HG02884 (cell line): Measurements from ENCODE around the gene BBLN.

Source experiments
- ATAC-seq: cut with Tn5 transposase; IDR thresholded peaks from one replicate; pipeline ENCODE4 v1.9.1; 2021; ENCODE audit warnings: mild to moderate bottlenecking, moderate library complexity; ENCODE audit not compliant: unreplicated experiment

Gene BBLN

DNA sequence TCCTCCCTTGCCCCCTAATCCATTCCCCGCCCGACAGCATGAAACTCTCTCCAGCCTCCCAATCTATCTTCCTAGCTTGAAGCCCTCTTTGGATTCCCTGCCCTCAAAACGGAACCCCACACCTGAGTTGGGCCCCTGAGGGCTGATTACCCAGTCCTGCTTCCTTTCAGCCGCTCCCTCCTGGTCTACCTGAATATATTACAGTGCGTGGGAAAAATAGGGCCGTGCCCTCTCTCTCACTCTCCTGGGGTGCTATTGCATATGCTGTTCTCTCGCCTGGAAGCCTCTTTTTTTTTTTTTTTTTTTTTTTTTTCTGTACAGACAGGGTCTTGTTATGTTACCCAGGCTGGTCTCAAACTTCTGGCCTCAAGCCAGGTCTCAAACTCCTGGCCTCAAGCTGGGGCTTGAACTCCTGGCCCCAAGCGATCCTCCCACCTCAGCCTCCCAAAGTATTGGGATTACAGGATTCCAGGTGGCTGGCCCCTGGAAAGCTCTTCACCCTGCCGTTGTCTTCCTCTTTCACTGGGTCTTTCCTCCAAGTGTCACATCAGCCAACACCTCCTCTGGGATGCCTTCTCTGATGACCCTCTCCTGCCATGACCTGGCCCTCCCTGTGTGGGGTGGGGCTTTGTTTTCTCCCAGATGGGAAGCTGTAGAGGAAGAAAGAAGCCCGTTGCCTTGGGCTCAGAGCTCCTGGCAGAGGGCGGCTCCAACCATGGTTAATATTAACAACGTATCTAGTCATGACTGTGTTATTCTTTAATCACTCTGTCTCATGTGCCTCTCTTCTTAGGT lies 51.3 kb downstream of the BBLN start:
- ATAC-seq, result no peak

DNA sequence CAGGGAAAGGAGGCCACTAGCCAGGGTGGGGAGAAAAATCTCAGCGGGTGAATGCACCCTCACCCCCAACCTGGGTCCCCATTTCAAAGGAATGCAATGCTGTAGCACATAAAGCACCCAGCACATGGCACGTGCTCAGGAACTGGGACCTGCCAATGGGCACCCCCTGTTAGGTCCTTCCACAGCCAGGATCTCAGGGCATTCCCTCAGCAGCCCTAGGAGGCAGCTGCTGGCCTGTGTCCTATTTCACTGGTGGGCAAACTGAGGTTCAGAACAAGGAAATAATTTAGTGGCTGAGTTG lies 51.9 kb downstream of the BBLN start:
- no peak for ATAC-seq
